ENCODE data around the gene WASF2. TPM values are rescaled to one million over a fixed set of nuclear protein-coding genes. Genes with fewer than 3 reads are reported as not detected.

WASF2 gene
- total RNA-seq, 2 experiments from 2014 or later: 139 to 148 TPM

GRCh38 chr1:27372808-27373690 is 116.9 kb downstream of the WASF2 start:
- POLR2A ChIA-PET: interaction anchor here (0.6 to 1.2 kb wide), 6 partner anchors 11 to 190 kb away, joined by 3 to 5 read pairs (median 3); no protein-coding TSS in a partner anchor
- no peak overlapping the region for H3K4me3 Mint-ChIP-seq
- H3K4me1 Mint-ChIP-seq: peaks cover 13% of the 10 kb centered on the region
- no peaks in the 10 kb centered on the region for H3K9me3 Mint-ChIP-seq
- H3K27ac Mint-ChIP-seq: no peak overlapping the region
- no peaks in the 10 kb centered on the region for H3K36me3 Mint-ChIP-seq
- ATAC-seq (ENCODE audit: low read depth) (no peak), DNase-seq (no peak)
- no peaks in the 10 kb centered on the region for H3K27me3 Mint-ChIP-seq

- POLR2A ChIA-PET: interaction anchor here (0.5 to 1.2 kb wide), 7 partner anchors 12 to 311 kb away, joined by 3 to 5 read pairs (median 3); no protein-coding TSS in a partner anchor
- H3K27ac Mint-ChIP-seq: no peak overlapping the region
- no peaks in the 10 kb centered on the region for H3K36me3 Mint-ChIP-seq
- no peaks in the 10 kb centered on the region for H3K9me3 Mint-ChIP-seq
- no peaks in the 10 kb centered on the region for H3K27me3 Mint-ChIP-seq
- DNase-seq (no peak), ATAC-seq (ENCODE audit: low read depth) (no peak)
- H3K4me1 Mint-ChIP-seq: peaks cover 18% of the 10 kb centered on the region
- no peak overlapping the region for H3K4me3 Mint-ChIP-seq
Measured at GRCh38 chr1:27372022-27372807, 117.8 kb downstream of the WASF2 start.

- DNase-seq (no peak), ATAC-seq (ENCODE audit: low read depth) (no peak)
- H3K4me1 Mint-ChIP-seq: peaks cover 30% of the 10 kb centered on the region
- no peak overlapping the region for H3K4me3 Mint-ChIP-seq
- H3K9me3 Mint-ChIP-seq: no peaks in the 10 kb centered on the region
- POLR2A ChIA-PET: interaction anchor here (0.5 kb wide), 1 partner anchor 135 kb away, joined by 3 read pairs; no protein-coding TSS in a partner anchor
- H3K36me3 Mint-ChIP-seq: no peaks in the 10 kb centered on the region
- no peaks in the 10 kb centered on the region for H3K27me3 Mint-ChIP-seq
- no peak overlapping the region for H3K27ac Mint-ChIP-seq
Measured at GRCh38 chr1:27368869-27369582, 120.9 kb downstream of the WASF2 start.

- no peaks in the 10 kb centered on the region for H3K27me3 Mint-ChIP-seq
- no peaks in the 10 kb centered on the region for H3K9me3 Mint-ChIP-seq
- peak overlapping the region; percentile 50 for H3K27ac Mint-ChIP-seq
- peak overlapping the region; percentile 65 for H3K4me3 Mint-ChIP-seq
- POLR2A ChIA-PET: interaction anchor here (0.5 to 2.8 kb wide), 5 partner anchors 10 to 321 kb away, joined by 3 to 15 read pairs (median 5); partner anchors contain the start of gene SYTL1
- peaks cover 34% of the 10 kb centered on the region for H3K4me1 Mint-ChIP-seq
- ATAC-seq (ENCODE audit: low read depth): no peak
- DNase-seq: no peak
- H3K36me3 Mint-ChIP-seq: no peaks in the 10 kb centered on the region
Measured at GRCh38 chr1:27367160-27367650, 122.8 kb downstream of the WASF2 start.

- POLR2A ChIA-PET: interaction anchor here (0.5 to 2.8 kb wide), 8 partner anchors 9 to 479 kb away, joined by 3 to 15 read pairs (median 4); partner anchors contain the start of gene SYTL1
- no peaks in the 10 kb centered on the region for H3K27me3 Mint-ChIP-seq
- no peaks in the 10 kb centered on the region for H3K9me3 Mint-ChIP-seq
- H3K4me1 Mint-ChIP-seq: peaks cover 34% of the 10 kb centered on the region
- H3K36me3 Mint-ChIP-seq: no peaks in the 10 kb centered on the region
- H3K4me3 Mint-ChIP-seq: peak within 1 kb of the TSS; percentile 86
- ATAC-seq (ENCODE audit: low read depth): peak; percentile 55
- H3K27ac Mint-ChIP-seq: peak within 1 kb of the TSS; percentile 84
- peak; percentile 77 for DNase-seq
Measured at GRCh38 chr1:27366411-27367159, 123.4 kb downstream of the WASF2 start, which contains the start of gene MAP3K6. MAP3K6 (minus strand) TSS chr1:27366961; CDS start chr1:27366597, 364 bp downstream.

- Mint-ChIP-seq H3K36me3 (no peaks in the 10 kb centered on the region), H3K4me3 (peak overlapping the region; percentile 86), H3K9me3 (no peaks in the 10 kb centered on the region), H3K4me1 (peaks cover 34% of the 10 kb centered on the region), H3K27ac (peak overlapping the region; percentile 84), H3K27me3 (no peaks in the 10 kb centered on the region)
- DNase-seq (peak; percentile 83), ATAC-seq (ENCODE audit: low read depth) (peak; percentile 68)
- POLR2A ChIA-PET: interaction anchor here (0.6 to 2.8 kb wide), 10 partner anchors 9 to 480 kb away, joined by 4 to 15 read pairs (median 5); partner anchors contain the start of gene SYTL1
Measured at GRCh38 chr1:27366113-27366410, 123.9 kb downstream of the WASF2 start.

GRCh38 chr1:27365372-27366112 is 124.4 kb downstream of the WASF2 start:
- peaks cover 34% of the 10 kb centered on the region for H3K4me1 Mint-ChIP-seq
- POLR2A ChIA-PET: interaction anchor here (0.6 to 2.8 kb wide), 11 partner anchors 8 to 480 kb away, joined by 3 to 15 read pairs (median 5); no protein-coding TSS in a partner anchor
- H3K4me3 Mint-ChIP-seq: peak overlapping the region; percentile 86
- DNase-seq (peak; percentile 80), ATAC-seq (ENCODE audit: low read depth) (peak; percentile 59)
- H3K36me3 Mint-ChIP-seq: no peaks in the 10 kb centered on the region
- no peaks in the 10 kb centered on the region for H3K27me3 Mint-ChIP-seq
- H3K9me3 Mint-ChIP-seq: no peaks in the 10 kb centered on the region
- H3K27ac Mint-ChIP-seq: peak overlapping the region; percentile 84

- Mint-ChIP-seq H3K27me3 (peaks cover 2% of the 10 kb centered on the region), H3K4me3 (peak overlapping the region; percentile 86), H3K4me1 (peaks cover 35% of the 10 kb centered on the region), H3K27ac (peak overlapping the region; percentile 84), H3K36me3 (no peaks in the 10 kb centered on the region), H3K9me3 (no peaks in the 10 kb centered on the region)
- POLR2A ChIA-PET: interaction anchor here (0.6 to 2.8 kb wide), 8 partner anchors 7 to 330 kb away, joined by 3 to 15 read pairs (median 5); no protein-coding TSS in a partner anchor
- DNase-seq: no peak
- ATAC-seq (ENCODE audit: low read depth): no peak
Measured at GRCh38 chr1:27364696-27365371, 125.1 kb downstream of the WASF2 start.

- POLR2A ChIA-PET: no interaction called here
- H3K4me1 Mint-ChIP-seq: peaks cover 34% of the 10 kb centered on the region
Measured at GRCh38 chr1:27363766-27364695, 125.9 kb downstream of the WASF2 start.

GRCh38 chr1:27361553-27361952 is 128.4 kb downstream of the WASF2 start:
- POLR2A ChIA-PET: no interaction called here
- H3K4me1 Mint-ChIP-seq: peaks cover 30% of the 10 kb centered on the region
- no peak overlapping the region for H3K27ac Mint-ChIP-seq

More at GRCh38 chr1:27363766-27364695, 125.9 kb downstream of the WASF2 start:
- ATAC-seq (ENCODE audit: low read depth) (no peak), DNase-seq (no peak)
- H3K9me3 Mint-ChIP-seq: no peaks in the 10 kb centered on the region
- H3K4me3 Mint-ChIP-seq: no peak overlapping the region
- H3K36me3 Mint-ChIP-seq: no peaks in the 10 kb centered on the region
- peak overlapping the region; percentile 7 for H3K27ac Mint-ChIP-seq
- H3K27me3 Mint-ChIP-seq: peaks cover 5% of the 10 kb centered on the region

More at GRCh38 chr1:27361553-27361952, 128.4 kb downstream of the WASF2 start:
- ATAC-seq (ENCODE audit: low read depth): no peak
- Mint-ChIP-seq H3K27me3 (peaks cover 6% of the 10 kb centered on the region), H3K36me3 (no peaks in the 10 kb centered on the region), H3K4me3 (no peak overlapping the region), H3K9me3 (no peaks in the 10 kb centered on the region)
- DNase-seq: no peak

Measured in activated naive CD8-positive, alpha-beta T cell treated with anti-CD3 and anti-CD28 coated beads, Interleukin-2, amount 10 ng/mL, durations not matched to agents 7 days and 5 days (primary cell).